IMR-90 (cell line): ENCODE results near the gene TNS1. TPM values are rescaled to one million over a fixed set of nuclear protein-coding genes. Genes with fewer than 3 reads are reported as not detected.

ENCODE experiments used
- ATAC-seq: fragments of 200-7000 bp; cut with Tn5 transposase; 2 replicates; pipeline ENCODE4 v1.9.1; 2020; ENCODE audit warnings: low read depth, mild to moderate bottlenecking, moderate library complexity
- BruUV-seq: library from RNA; stranded (reverse); fragments of 400-500 nt; replicated peaks from 2 replicates; lab custom pipeline; 2021; lab: Mats Ljungman, UMichigan
- CTCF ChIA-PET: fragments of 300-600 bp; formaldehyde crosslinking; extraction: SDS; loops from one replicate; lab custom pipeline; 2021; ENCODE audit warnings: antibody characterized with exemption; lab: Yijun Ruan, JAX
- POLR2A ChIA-PET: fragments of 300-600 bp; sonication (Branson Sonifier 250); formaldehyde crosslinking; loops from one replicate; lab custom pipeline; 2022; ENCODE audit warnings: antibody characterized with exemption; ENCODE audit not compliant: unreplicated experiment; lab: Charles Lee
- DNase-seq: peaks from one replicate; pipeline ENCODE4 v3.0.0; 2013
- H2AFZ ChIP-seq: replicated peaks from 2 replicates; pipeline ENCODE3; 2013; ENCODE audit warnings: low read length, mild to moderate bottlenecking; ENCODE audit not compliant: poor library complexity
- H2AK5ac ChIP-seq: 2 replicates; pipeline ENCODE4 v1.6.1; 2013; ENCODE audit warnings: low read depth, low read length, inconsistent platforms
- H2AK9ac ChIP-seq: replicated peaks from 2 replicates; pipeline ENCODE3; 2013; ENCODE audit warnings: mild to moderate bottlenecking, low read depth, low read length, moderate library complexity; ENCODE audit not compliant: poor library complexity
- H2BK120ac ChIP-seq: 2 replicates; pipeline ENCODE4 v1.6.1; 2013; ENCODE audit warnings: low read depth, low read length, inconsistent platforms
- H2BK15ac ChIP-seq: 3 replicates; pipeline ENCODE4 v1.6.1; 2013; ENCODE audit warnings: low read depth, low read length, inconsistent platforms
- H2BK20ac ChIP-seq: 2 replicates; pipeline ENCODE4 v1.6.1; 2013; ENCODE audit warnings: low read depth, mild to moderate bottlenecking, inconsistent platforms, low read length, moderate library complexity
- H2BK5ac ChIP-seq: 2 replicates; pipeline ENCODE4 v1.6.1; 2013; ENCODE audit warnings: mild to moderate bottlenecking, low read depth, low read length, inconsistent platforms; ENCODE audit not compliant: poor library complexity, severe bottlenecking
- H3K14ac ChIP-seq: replicated peaks from 2 replicates; pipeline ENCODE4 v1.6.1; 2013; ENCODE audit warnings: low read depth, low read length, inconsistent platforms
- H3K18ac ChIP-seq: 2 replicates; pipeline ENCODE4 v1.6.1; 2013; ENCODE audit warnings: low read depth, low read length, control low read depth
- H3K23ac ChIP-seq: 2 replicates; pipeline ENCODE4 v1.6.1; 2013; ENCODE audit warnings: low read depth, low read length, inconsistent platforms
- H3K27ac ChIP-seq: 2 replicates; pipeline ENCODE4 v1.5.1; 2013; ENCODE audit warnings: mild to moderate bottlenecking, control low read depth, low read length; ENCODE audit not compliant: insufficient read depth
- H3K27me3 ChIP-seq: 2 replicates; pipeline ENCODE4 v1.6.1; 2013; ENCODE audit warnings: low read length; ENCODE audit not compliant: control insufficient read depth, insufficient read depth
- H3K36me3 ChIP-seq: 2 replicates; pipeline ENCODE4 v1.6.1; 2013; ENCODE audit warnings: low read length, mixed read lengths; ENCODE audit not compliant: control insufficient read depth, insufficient read depth
- H3K4ac ChIP-seq: 2 replicates; pipeline ENCODE4 v1.6.1; 2013; ENCODE audit warnings: low read depth, low read length, inconsistent platforms
- H3K4me1 ChIP-seq: 2 replicates; pipeline ENCODE4 v1.6.1; 2013; ENCODE audit warnings: low read length, mixed read lengths; ENCODE audit not compliant: control insufficient read depth, insufficient read depth
- H3K4me2 ChIP-seq: 2 replicates; pipeline ENCODE4 v1.6.1; 2013; ENCODE audit warnings: low read depth, mild to moderate bottlenecking, control low read depth, low read length, moderate library complexity
- H3K4me3 ChIP-seq: 2 replicates; pipeline ENCODE4 v1.5.1; 2013; ENCODE audit warnings: low read depth, mild to moderate bottlenecking, control low read depth, low read length, moderate library complexity; ENCODE audit not compliant: insufficient read depth
- H3K56ac ChIP-seq: 2 replicates; pipeline ENCODE4 v1.6.1; 2013; ENCODE audit warnings: low read length, inconsistent platforms; ENCODE audit not compliant: insufficient read depth; ENCODE audit errors: extremely low read depth
- H3K79me1 ChIP-seq, 2 experiments: 2 replicates each; pipeline ENCODE4 v1.6.1; 2013; ENCODE audit warnings: low read length in 2 of 2, inconsistent platforms in 1 of 2, low read depth in 1 of 2
- H3K9ac ChIP-seq: 2 replicates; pipeline ENCODE4 v1.6.1; 2013; ENCODE audit warnings: low read depth, low read length, control low read depth
- H3K9me1 ChIP-seq: 2 replicates; pipeline ENCODE4 v1.6.1; 2013; ENCODE audit warnings: low read length, inconsistent platforms; ENCODE audit not compliant: insufficient read depth
- H3K9me3 ChIP-seq: 2 replicates; pipeline ENCODE4 v1.6.1; 2013; ENCODE audit warnings: low read length; ENCODE audit not compliant: control insufficient read depth, insufficient read depth
- H4K20me1 ChIP-seq: 2 replicates; pipeline ENCODE4 v1.6.1; 2013; ENCODE audit warnings: low read length, inconsistent platforms; ENCODE audit not compliant: insufficient read depth
- H4K5ac ChIP-seq: 2 replicates; pipeline ENCODE4 v1.6.1; 2013; ENCODE audit warnings: mild to moderate bottlenecking, low read depth, low read length, control low read depth
- H4K8ac ChIP-seq, 2 experiments: 2 replicates each; pipeline ENCODE4 v1.6.1; 2013; ENCODE audit warnings: low read depth in 2 of 2, low read length in 2 of 2, control low read depth in 1 of 2, inconsistent platforms in 1 of 2
- H4K91ac ChIP-seq: 2 replicates; pipeline ENCODE4 v1.6.1; 2013; ENCODE audit warnings: low read depth, low read length, inconsistent platforms; ENCODE audit not compliant: insufficient read depth
- BHLHE40 ChIP-seq: fragments of 150-350 bp; IDR thresholded peaks from 2 replicates; pipeline ENCODE4 v1.6.1; 2016; ENCODE audit warnings: mild to moderate bottlenecking, low read depth, low read length
- CEBPB ChIP-seq: IDR thresholded peaks from 2 replicates; pipeline ENCODE4 v1.6.1; 2012; ENCODE audit warnings: low read depth, low read length, improper control_type of control experiment
- CTCF ChIP-seq: conservative IDR thresholded peaks from 2 replicates; pipeline ENCODE4 v1.5.1; 2012; ENCODE audit warnings: mild to moderate bottlenecking, low read depth, low read length, improper control_type of control experiment
- ELK1 ChIP-seq: fragments of 150-350 bp; IDR thresholded peaks from 2 replicates; pipeline ENCODE4 v1.6.1; 2016; ENCODE audit warnings: low read depth, mild to moderate bottlenecking, low read length, moderate library complexity, borderline replicate concordance
- MAFK ChIP-seq: IDR thresholded peaks from 2 replicates; pipeline ENCODE4 v1.6.1; 2012; ENCODE audit warnings: low read depth, low read length, improper control_type of control experiment
- MAZ ChIP-seq: IDR thresholded peaks from 2 replicates; pipeline ENCODE4 v1.6.1; 2012; ENCODE audit warnings: low read depth, mild to moderate bottlenecking, low read length, improper control_type of control experiment, moderate library complexity, borderline replicate concordance
- MXI1 ChIP-seq: IDR thresholded peaks from 2 replicates; pipeline ENCODE4 v1.6.1; 2012; ENCODE audit warnings: low read depth, mild to moderate bottlenecking, low read length, moderate library complexity, borderline replicate concordance
- NFE2L2 ChIP-seq: fragments of 150-350 bp; IDR thresholded peaks from 2 replicates; pipeline ENCODE4 v1.6.1; 2016; ENCODE audit warnings: low read depth, mild to moderate bottlenecking, low read length
- POLR2A ChIP-seq: IDR thresholded peaks from 2 replicates; pipeline ENCODE4 v1.6.1; 2012; ENCODE audit warnings: mild to moderate bottlenecking, low read depth, low read length
- RAD21 ChIP-seq: IDR thresholded peaks from 2 replicates; pipeline ENCODE4 v1.6.1; 2012; ENCODE audit warnings: low read length, improper control_type of control experiment
- RCOR1 ChIP-seq: IDR thresholded peaks from 2 replicates; pipeline ENCODE4 v1.6.1; 2012; ENCODE audit warnings: mild to moderate bottlenecking, low read length, improper control_type of control experiment; ENCODE audit not compliant: insufficient replicate concordance
- SMC3 ChIP-seq: fragments of 150-350 bp; IDR thresholded peaks from 2 replicates; pipeline ENCODE4 v1.6.1; 2016; ENCODE audit warnings: low read depth, mild to moderate bottlenecking, antibody characterized with exemption, low read length, moderate library complexity
- USF2 ChIP-seq: fragments of 150-350 bp; IDR thresholded peaks from 2 replicates; pipeline ENCODE4 v1.6.1; 2017; ENCODE audit warnings: mild to moderate bottlenecking, antibody characterized with exemption, low read length, low read depth
- WGBS, 2 experiments: methylation state at CpG; one replicate each; pipeline versions ENCODE4 v1.1.5 to v1.1.7; 2013; ENCODE audit warnings: missing lambda C conversion rate in 2 of 2; ENCODE audit not compliant: insufficient read length in 1 of 2; ENCODE audit errors: extremely low coverage in 2 of 2; 5-methylcytosine and 5-hydroxymethylcytosine counted together
- dilution Hi-C: fragments of 300-500 bp; cut with HindIII; formaldehyde crosslinking; loops from one replicate; pipeline ENCODE4 v1.14.3; 2018; ENCODE audit warnings: low sequenced_read_pairs; ENCODE audit not compliant: unreplicated experiment
- in situ Hi-C: fragments of 300-500 bp; cut with MboI; formaldehyde crosslinking; loops from 3 replicates; pipeline ENCODE4 v1.14.3; 2019; ENCODE audit warnings: low sequenced_read_pairs, inconsistent platforms, mixed read lengths
- intact Hi-C: fragments of 100-400 bp; cut with micrococcal nuclease; formaldehyde crosslinking; loops from 2 replicates; pipeline ENCODE4 v1.10.0; 2022
- polyA plus RNA-seq, 3 experiments: library from polyadenylated mRNA; depleted of rRNA; stranded (reverse); fragments of >200 nt; gene quantifications; 2 replicates each; pipeline ENCODE4 v1.2.3, GENCODE V29; 2012; ENCODE audit warnings: low replicate concordance in 1 of 3
- total RNA-seq: library from RNA; depleted of rRNA; stranded (reverse); fragments of >200 nt; gene quantifications from 2 replicates; pipeline ENCODE4 v1.2.3, GENCODE V29; 2012

Gene TNS1
- total and polyA plus RNA-seq, 2 of the 4 experiments (the other 2 are of a cell fraction) = 41.1 to 45.2 TPM

GRCh38 chr2:217944366-217944765 lies 58.4 kb downstream of the TNS1 start:
- Histone ChIP-seq H3K56ac (no peak overlapping the region), H4K91ac (no peak overlapping the region), H3K23ac (no peak overlapping the region), H3K36me3 (peaks cover 4% of the 10 kb centered on the region; the same call in 1 of the 2 replicates), H3K18ac (no peak overlapping the region), H3K9me1 (peaks cover 24% of the 10 kb centered on the region), H2BK5ac (no peak overlapping the region), H3K9me3 (no peaks in the 10 kb centered on the region), H4K20me1 (peaks cover 59% of the 10 kb centered on the region), H3K9ac (no peak overlapping the region), H3K4me1 (peaks cover 26% of the 10 kb centered on the region), H2AFZ (no peak overlapping the region), H2BK20ac (no peak overlapping the region), H3K4ac (peak overlapping the region; percentile 37; the same call in 1 of the 2 replicates), H3K4me2 (peak overlapping the region; percentile 49; the same call in 1 of the 2 replicates), H2BK15ac (no peak overlapping the region), H3K4me3 (no peak overlapping the region), H3K27me3 (no peaks in the 10 kb centered on the region), H3K27ac (0 out of 2 replicates have a peak overlapping the region, but pooled peaks have one; percentile 27), H4K8ac (no peak overlapping the region), H2BK120ac (0 out of 2 replicates have a peak overlapping the region, but pooled peaks have one; percentile 39), H4K5ac (no peak overlapping the region), H2AK9ac (peak overlapping the region; percentile 83), H3K79me1 (peaks cover 5 to 78% of the 10 kb centered on the region in 2 experiments; a peak in 3 of 4 replicates), H3K14ac (0 out of 2 replicates have a peak overlapping the region, but pooled peaks have one; percentile 66), H2AK5ac (peak overlapping the region; percentile 79)
- no TSS peak for BruUV-seq
- ChIA-PET CTCF (interaction anchor here (0.8 kb wide), 1 partner anchor 57 kb away, joined by 4 read pairs; no protein-coding TSS in a partner anchor), POLR2A (no interaction called here)
- no peak for DNase-seq
- dilution Hi-C loops = no loop called here
- ATAC-seq = no peak
- intact Hi-C loops = loop anchor here (1.0 to 2.0 kb wide), 2 partner anchors 22 to 44 kb away; no protein-coding TSS in a partner anchor
- no CpG with 5 or more reads among the region's 3 CpGs for WGBS, 2 experiments
- TF ChIP-seq USF2 (no peak), NFE2L2 (no peak), RAD21 (no peak), MAFK (no peak), ELK1 (no peak), POLR2A (no peak), SMC3 (no peak), RCOR1 (no peak), CEBPB (no peak), BHLHE40 (no peak), MAZ (no peak), MXI1 (no peak), CTCF (no peak)
- in situ Hi-C loops = no loop called here
